GM12878 (cell line): ENCODE results near the gene ZCCHC8. TPM values are rescaled to one million over a fixed set of nuclear protein-coding genes. Genes with fewer than 3 reads are reported as not detected.

Experiments
- BACH1 ChIP-seq: fragments of 450-650 bp; IDR thresholded peaks from 2 replicates; pipeline ENCODE4 v1.6.1; 2017; ENCODE audit warnings: mild to moderate bottlenecking, borderline replicate concordance
- BCLAF1 ChIP-seq: fragments of 450-650 bp; IDR thresholded peaks from 2 replicates; pipeline ENCODE4 v1.6.1; 2017; ENCODE audit warnings: antibody characterized with exemption, mild to moderate bottlenecking, moderate library complexity
- CREM ChIP-seq: IDR thresholded peaks from 2 replicates; pipeline ENCODE4 v1.6.1; 2014; ENCODE audit warnings: antibody characterized with exemption, low read depth
- DPF2 ChIP-seq: fragments of 450-650 bp; IDR thresholded peaks from 2 replicates; pipeline ENCODE4 v1.6.1; 2017; ENCODE audit warnings: mild to moderate bottlenecking
- ESRRA ChIP-seq: IDR thresholded peaks from 2 replicates; pipeline ENCODE4 v1.6.1; 2012; ENCODE audit warnings: mild to moderate bottlenecking, low read length, improper control_type of control experiment
- HDAC6 ChIP-seq: fragments of 200-600 bp; sonication (generic); IDR thresholded peaks from one replicate; pipeline ENCODE4 v1.8.0; 2017; ENCODE audit warnings: antibody characterized with exemption; ENCODE audit not compliant: unreplicated experiment
- IKZF2 ChIP-seq, 2 experiments: fragments of 450-650 bp; IDR thresholded peaks; 2 replicates each; pipeline ENCODE4 v1.6.1; 2017; ENCODE audit warnings: mild to moderate bottlenecking in 2 of 2, moderate library complexity in 2 of 2
- PML ChIP-seq: IDR thresholded peaks from 2 replicates; pipeline ENCODE4 v1.6.1; 2012; ENCODE audit warnings: low read length, inconsistent platforms
- SKIL ChIP-seq: fragments of 450-650 bp; IDR thresholded peaks from 2 replicates; pipeline ENCODE4 v1.6.1; 2017; ENCODE audit warnings: mild to moderate bottlenecking, low read depth, inconsistent platforms; ENCODE audit not compliant: poor library complexity, severe bottlenecking
- TCF3 ChIP-seq: IDR thresholded peaks from 2 replicates; pipeline ENCODE4 v1.6.1; 2012; ENCODE audit warnings: low read depth, mild to moderate bottlenecking, low read length, borderline replicate concordance; ENCODE audit not compliant: insufficient read depth
- TCF7 ChIP-seq: IDR thresholded peaks from 2 replicates; pipeline ENCODE4 v1.6.1; 2014; ENCODE audit warnings: antibody characterized with exemption, borderline replicate concordance
- YY1 ChIP-seq: IDR thresholded peaks from 2 replicates; pipeline ENCODE4 v1.6.1; 2011; ENCODE audit warnings: low read depth, mild to moderate bottlenecking, low read length
- polyA plus RNA-seq, 11 experiments: library from polyadenylated mRNA; depleted of rRNA in 4 of 11; unstranded in 6 of 11; stranded (reverse) in 5 of 11; fragments of >200 nt; fragmentation: Nextera tagmentation in 4 of 11; fragmentation: Illumina TruSeq in 1 of 11; extraction: Ambion mirVana in 4 of 11; extraction: Trizol in 1 of 11; gene quantifications; 1 replicate in 1 of 11; 2 replicates in 10 of 11; pipeline versions ENCODE4 v1.2.1 to v1.2.3, GENCODE V29; 2011 to 2016; ENCODE audit warnings: inconsistent platforms in 2 of 11, missing spikeins in 2 of 11, low read depth in 1 of 11
- total RNA-seq, 4 experiments: library from RNA; depleted of rRNA in 3 of 4; stranded (reverse); fragments of >200 nt in 3 of 4; fragmentation: Illumina TruSeq in 1 of 4; extraction: Trizol in 1 of 4; gene quantifications; 2 replicates each; pipeline versions ENCODE4 v1.2.1 to v1.2.3, GENCODE V29; 2013 to 2021

ZCCHC8 gene
- total and polyA plus RNA-seq, 10 of the 15 experiments (the other 5 are each of a cell fraction or from before 2014, with no cell fraction given), result 8.8 to 34.8 (median 21.7) TPM

- TF ChIP-seq BACH1 (no peak), PML (no peak), CREM (0 out of 2 replicates have a peak, but pooled peaks have one; percentile 26), SKIL (peak; percentile 33), BCLAF1 (no peak), YY1 (no peak), ESRRA (no peak), TCF3 (no peak), TCF7 (no peak), DPF2 (no peak), HDAC6 (no peak), IKZF2 (IDR thresholded peaks at IDR 0.05) (peak in 1 of 2 experiments; percentile 56; a peak in 2 of 4 replicates)
These were observed 43.8 kb upstream of the ZCCHC8 start (continued) for GRCh38 chr12:122544537-122544936.
